Right lung (tissue), 5 donors: ENCODE measurements around the gene TMEM52B. TPM values are rescaled to one million over a fixed set of nuclear protein-coding genes. Genes with fewer than 3 reads are reported as not detected.
"Not testable (repeated sequence)": the region's sequence is repeated elsewhere in the genome, so short reads cannot be mapped to it uniquely, and the experiment has no call there.

Experiments
- DNase-seq, 2 donors: peaks; one replicate each; pipeline ENCODE4 v3.0.0-alpha.2; 2013
- polyA plus RNA-seq, 5 donors: library from polyadenylated mRNA; unstranded; fragments of 120-200 nt; gene quantifications; one replicate each; pipeline versions ENCODE4 v1.2.1 to v1.2.3, GENCODE V29; 2013; ENCODE audit warnings: inconsistent platforms in 1 of 5, low replicate concordance in 1 of 5; ENCODE audit not compliant: insufficient read length in 5 of 5, insufficient read depth in 1 of 5

The TMEM52B gene
- polyA plus RNA-seq, 5 donors: 0.11 to 0.82 (median 0.22) TPM

- DNase-seq: no peak
These were observed 8.6 kb upstream of the TMEM52B start for GRCh38 chr12:10170216-10170615.

GRCh38 chr12:10171973-10172728 is 6.7 kb upstream of the TMEM52B start, which contains the start of gene OLR1:
TSS of gene OLR1 (minus strand) at chr12:10172132. CDS start at chr12:10172077, 55 bp downstream.
- no peak for DNase-seq

DNA sequence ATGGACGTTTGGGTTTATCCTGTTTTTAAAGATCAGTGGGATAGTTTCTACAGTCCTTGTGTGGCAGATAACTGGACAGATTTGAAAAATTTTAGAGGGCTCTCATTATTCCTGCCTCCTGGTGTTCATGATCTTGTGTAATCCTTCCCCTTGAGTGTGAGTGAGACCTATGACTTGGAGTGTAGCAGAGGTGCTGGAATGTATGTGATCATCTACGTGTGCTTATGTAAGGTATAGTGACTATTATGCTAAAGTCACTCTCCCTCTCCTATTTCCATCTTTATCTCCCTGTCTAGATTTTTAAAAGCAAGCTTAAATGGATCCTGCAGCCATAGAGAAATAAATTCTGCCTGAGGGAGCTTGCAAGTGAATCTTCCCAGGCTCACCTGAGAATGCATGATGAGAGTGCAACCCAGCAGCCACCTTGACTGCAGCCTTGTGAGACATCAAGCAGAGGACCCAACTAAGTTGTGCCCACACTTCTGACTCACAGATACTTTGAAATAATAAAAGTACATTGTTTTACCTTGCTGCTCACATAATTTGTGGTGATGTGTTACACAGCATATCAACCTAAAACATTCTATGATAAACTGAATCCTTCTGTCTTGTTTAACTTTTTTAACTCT is 3.7 kb upstream of the TMEM52B start:
- DNase-seq: no peak

DNA sequence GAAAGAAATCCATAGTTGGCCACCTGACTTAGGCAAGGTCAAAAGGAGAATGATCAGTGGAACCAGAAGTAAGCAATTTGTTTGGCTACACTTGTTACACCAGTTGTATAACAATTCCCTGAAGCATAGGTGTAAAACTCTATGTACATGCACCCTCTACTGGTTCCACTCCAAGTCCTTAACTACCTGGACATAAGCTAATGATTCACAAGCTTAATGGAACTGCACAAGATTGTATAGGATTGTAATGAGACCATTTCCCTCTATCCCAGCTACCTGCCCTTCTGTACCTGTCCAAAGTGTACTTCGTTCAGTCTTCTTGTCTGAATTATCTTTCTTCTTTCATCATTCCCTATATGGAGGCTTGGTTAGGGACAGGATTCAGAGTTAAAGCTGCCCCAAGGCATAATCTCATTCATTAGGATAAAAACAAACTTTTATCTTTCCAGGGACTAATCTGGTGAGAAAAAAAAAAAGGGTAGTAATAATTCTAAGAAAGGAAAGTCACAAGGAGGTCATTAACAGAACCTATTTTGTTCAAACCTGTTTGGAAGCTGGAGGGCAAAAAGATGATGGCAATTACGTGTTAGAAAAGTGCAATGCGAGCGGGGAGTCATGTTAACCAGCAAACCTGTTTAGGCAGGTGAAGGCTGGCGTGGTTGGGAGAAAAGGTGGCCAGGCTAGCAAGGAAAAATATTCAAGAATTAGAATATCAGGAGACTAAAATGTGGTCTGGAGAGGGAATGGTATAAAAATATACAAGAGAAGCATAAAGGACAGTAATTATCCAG is 2.8 kb upstream of the TMEM52B start:
- no peak for DNase-seq

GRCh38 chr12:10179776-10180181 is 947 bp downstream of the TMEM52B start:
- DNase-seq: no peak

GRCh38 chr12:10182354-10183049 is 3.7 kb downstream of the TMEM52B start:
- DNase-seq: no peak

GRCh38 chr12:10184261-10184843 is 5.5 kb downstream of the TMEM52B start:
- peak; percentile 27 to 42 for DNase-seq

DNA sequence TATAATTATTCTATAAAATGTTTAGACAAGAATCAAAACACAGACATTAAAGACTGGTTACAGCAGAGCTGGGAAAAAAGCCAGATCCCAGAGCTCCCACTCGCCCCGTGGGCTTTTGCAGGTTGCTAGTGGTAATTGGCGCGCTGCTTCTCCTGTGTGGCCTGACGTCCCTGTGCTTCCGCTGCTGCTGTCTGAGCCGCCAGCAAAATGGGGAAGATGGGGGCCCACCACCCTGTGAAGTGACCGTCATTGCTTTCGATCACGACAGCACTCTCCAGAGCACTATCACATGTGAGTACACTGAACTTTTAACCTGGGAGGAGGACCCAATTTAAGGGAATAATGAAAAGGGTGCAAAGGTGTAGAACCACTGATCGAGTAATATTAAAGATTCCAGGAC is 7.5 kb downstream of the TMEM52B start:
- DNase-seq: no peak

GRCh38 chr12:10186958-10187357 is 8.1 kb downstream of the TMEM52B start:
- not testable (repeated sequence) for DNase-seq

- no peak for DNase-seq
These were observed 10.8 kb downstream of the TMEM52B start for GRCh38 chr12:10189653-10190052.

DNA sequence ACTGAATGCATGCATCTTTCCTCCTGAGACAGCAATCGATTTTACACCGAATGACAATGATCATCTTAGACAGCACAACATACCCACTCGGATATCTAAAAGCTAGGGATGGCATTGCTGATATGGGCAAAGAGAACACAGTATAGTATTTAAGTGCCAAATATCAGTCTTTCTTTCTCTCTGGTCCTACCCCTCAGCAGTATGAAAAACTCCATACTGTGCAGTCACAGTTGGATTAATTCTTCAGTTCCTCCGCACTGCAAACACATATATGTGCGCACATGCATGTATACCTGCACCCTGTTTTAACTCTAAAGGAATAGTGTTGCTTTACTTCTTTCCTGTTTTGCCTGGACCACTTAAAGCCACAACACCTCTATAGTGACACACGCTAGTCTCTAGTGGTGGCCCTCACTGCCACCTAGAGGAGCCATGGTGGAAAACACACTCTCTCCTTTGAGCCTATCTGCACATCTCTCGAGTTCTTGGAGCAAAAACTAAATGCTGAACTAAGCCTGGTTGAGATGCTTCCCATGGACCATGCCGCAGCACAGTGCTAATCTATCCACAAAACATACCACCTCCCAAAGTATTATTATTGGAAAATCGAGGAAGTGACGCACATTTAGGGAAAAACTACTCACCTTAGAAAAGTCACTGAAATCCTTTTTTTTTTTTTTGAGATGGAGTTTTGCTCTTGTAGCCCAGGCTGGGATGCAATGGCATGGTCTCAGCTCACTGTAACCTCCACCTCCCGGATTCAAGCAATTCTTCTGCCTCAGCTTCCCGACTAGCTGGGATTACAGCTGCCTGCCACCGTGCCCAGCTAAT is 11.9 kb downstream of the TMEM52B start:
- DNase-seq: peak in 1 of 2 donors; percentile 50

GRCh38 chr12:10191865-10192264 is 13.0 kb downstream of the TMEM52B start:
- DNase-seq: no peak

- no peak for DNase-seq
These were observed 15.4 kb downstream of the TMEM52B start for GRCh38 chr12:10194160-10194670.

DNA sequence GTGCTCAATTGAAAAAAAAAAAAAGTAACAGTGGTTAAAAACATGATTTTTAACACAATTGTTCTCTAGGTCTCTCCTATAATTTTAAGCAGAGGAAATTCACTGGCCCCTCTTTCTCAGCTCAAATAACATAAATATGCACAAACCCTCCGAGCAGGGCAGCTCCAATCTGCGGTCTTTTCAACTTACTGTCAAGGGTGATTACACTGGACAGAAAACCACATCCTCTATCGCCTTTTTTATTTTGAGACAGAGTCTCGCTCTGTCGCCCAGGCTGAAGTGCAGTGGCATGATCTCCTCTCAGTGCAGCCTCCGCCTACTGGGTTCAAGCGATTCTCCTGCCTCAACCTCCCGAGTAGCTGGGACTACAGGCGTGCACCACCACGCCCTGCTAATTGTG is 17.4 kb downstream of the TMEM52B start:
- no peak for DNase-seq

GRCh38 chr12:10197879-10198278 is 19.0 kb downstream of the TMEM52B start:
- no peak for DNase-seq

- not testable (repeated sequence) for DNase-seq
These were observed 25.7 kb downstream of the TMEM52B start for GRCh38 chr12:10204495-10204894.

- DNase-seq: no peak
These were observed 26.5 kb downstream of the TMEM52B start for GRCh38 chr12:10205220-10205807.

- no peak for DNase-seq
These were observed 28.3 kb downstream of the TMEM52B start for GRCh38 chr12:10207136-10207535.

- no peak for DNase-seq
These were observed 31.4 kb downstream of the TMEM52B start for GRCh38 chr12:10210225-10210624.
